Measurements from ENCODE around the gene DSCAM.

DNA sequence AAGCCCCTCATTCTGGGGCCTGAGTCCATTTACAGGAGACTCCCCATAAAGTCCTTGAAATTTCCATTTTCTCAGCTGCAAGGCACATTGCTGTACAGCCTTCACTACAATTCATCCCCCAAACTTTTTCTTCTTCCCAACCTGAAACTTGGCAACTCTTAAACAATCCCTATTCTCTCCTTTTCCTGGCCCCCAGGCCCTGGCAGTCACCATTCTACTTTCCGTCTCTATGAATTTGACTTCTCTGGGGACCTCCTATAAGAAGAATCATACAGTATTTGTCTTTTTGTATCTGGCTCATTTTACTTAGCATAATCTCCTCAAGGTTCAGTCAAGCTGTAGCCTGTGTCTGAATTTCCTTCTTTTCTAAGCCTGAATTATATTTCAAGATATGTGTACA lies 646.8 kb downstream of the DSCAM start:
- TF ChIP-seq POLR2A (IDR thresholded peaks at IDR 0.05) = no peak
- TF ChIP-seq, protein P1, sequence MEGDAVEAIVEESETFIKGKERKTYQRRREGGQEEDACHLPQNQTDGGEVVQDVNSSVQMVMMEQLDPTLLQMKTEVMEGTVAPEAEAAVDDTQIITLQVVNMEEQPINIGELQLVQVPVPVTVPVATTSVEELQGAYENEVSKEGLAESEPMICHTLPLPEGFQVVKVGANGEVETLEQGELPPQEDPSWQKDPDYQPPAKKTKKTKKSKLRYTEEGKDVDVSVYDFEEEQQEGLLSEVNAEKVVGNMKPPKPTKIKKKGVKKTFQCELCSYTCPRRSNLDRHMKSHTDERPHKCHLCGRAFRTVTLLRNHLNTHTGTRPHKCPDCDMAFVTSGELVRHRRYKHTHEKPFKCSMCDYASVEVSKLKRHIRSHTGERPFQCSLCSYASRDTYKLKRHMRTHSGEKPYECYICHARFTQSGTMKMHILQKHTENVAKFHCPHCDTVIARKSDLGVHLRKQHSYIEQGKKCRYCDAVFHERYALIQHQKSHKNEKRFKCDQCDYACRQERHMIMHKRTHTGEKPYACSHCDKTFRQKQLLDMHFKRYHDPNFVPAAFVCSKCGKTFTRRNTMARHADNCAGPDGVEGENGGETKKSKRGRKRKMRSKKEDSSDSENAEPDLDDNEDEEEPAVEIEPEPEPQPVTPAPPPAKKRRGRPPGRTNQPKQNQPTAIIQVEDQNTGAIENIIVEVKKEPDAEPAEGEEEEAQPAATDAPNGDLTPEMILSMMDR (IDR thresholded peaks at IDR 0.05) = no peak

All from uterus (tissue), 2 donors.